NCI-H146 (cell line): ENCODE measurements around the gene CSAG1.
"Not testable (repeated sequence)": the region's sequence is repeated elsewhere in the genome, so short reads cannot be mapped to it uniquely, and the experiment has no call there.

ENCODE experiments used
- DNase-seq: peaks from one replicate; lab custom pipeline; 2025; lab: John Stamatoyannopoulos, UW

The CSAG1 gene

GRCh38 chrX:152697952-152698931 lies 35.3 kb downstream of the CSAG1 start, which contains the start of gene MAGEA3:
MAGEA3 (plus strand) TSS chrX:152698794; CDS start chrX:152700833, 2,039 bp downstream.
- DNase-seq, result not testable (repeated sequence)

GRCh38 chrX:152681012-152681411 lies 52.5 kb downstream of the CSAG1 start:
- not testable (repeated sequence) for DNase-seq
